Transverse colon (tissue), 4 donors: ENCODE results near the gene SCTR.

Source experiments
- EP300 ChIP-seq: sonication (generic); formaldehyde crosslinking; IDR thresholded peaks from one replicate; pipeline ENCODE4 v1.6.1; 2017; ENCODE audit warnings: antibody characterized with exemption, low read depth
- POLR2A ChIP-seq: fragments of 450-650 bp; IDR thresholded peaks from one replicate; pipeline ENCODE4 v1.6.1; 2016; ENCODE audit warnings: antibody characterized with exemption, mild to moderate bottlenecking, moderate library complexity
- POLR2AphosphoS5 ChIP-seq, 3 donors: sonication (generic); formaldehyde crosslinking; IDR thresholded peaks; one replicate each; pipeline ENCODE4 v1.6.1; 2016; ENCODE audit warnings: antibody characterized with exemption in 3 of 3
- TF ChIP-seq, protein P1 (sequence below), 5 experiments: fragments of 200-600 bp in 3 of 5; fragments of 450-650 bp in 2 of 5; sonication (generic) in 3 of 5; IDR thresholded peaks; 1 replicate in 2 of 5; 2 replicates in 3 of 5; pipeline ENCODE4 v1.5.1; 2016 to 2017; ENCODE audit warnings: antibody characterized with exemption in 5 of 5, inconsistent platforms in 3 of 5, mild to moderate bottlenecking in 2 of 5, moderate library complexity in 1 of 5

GRCh38 chr2:119508756-119509155 lies 15.5 kb downstream of the SCTR start:
- TF ChIP-seq, protein P1, sequence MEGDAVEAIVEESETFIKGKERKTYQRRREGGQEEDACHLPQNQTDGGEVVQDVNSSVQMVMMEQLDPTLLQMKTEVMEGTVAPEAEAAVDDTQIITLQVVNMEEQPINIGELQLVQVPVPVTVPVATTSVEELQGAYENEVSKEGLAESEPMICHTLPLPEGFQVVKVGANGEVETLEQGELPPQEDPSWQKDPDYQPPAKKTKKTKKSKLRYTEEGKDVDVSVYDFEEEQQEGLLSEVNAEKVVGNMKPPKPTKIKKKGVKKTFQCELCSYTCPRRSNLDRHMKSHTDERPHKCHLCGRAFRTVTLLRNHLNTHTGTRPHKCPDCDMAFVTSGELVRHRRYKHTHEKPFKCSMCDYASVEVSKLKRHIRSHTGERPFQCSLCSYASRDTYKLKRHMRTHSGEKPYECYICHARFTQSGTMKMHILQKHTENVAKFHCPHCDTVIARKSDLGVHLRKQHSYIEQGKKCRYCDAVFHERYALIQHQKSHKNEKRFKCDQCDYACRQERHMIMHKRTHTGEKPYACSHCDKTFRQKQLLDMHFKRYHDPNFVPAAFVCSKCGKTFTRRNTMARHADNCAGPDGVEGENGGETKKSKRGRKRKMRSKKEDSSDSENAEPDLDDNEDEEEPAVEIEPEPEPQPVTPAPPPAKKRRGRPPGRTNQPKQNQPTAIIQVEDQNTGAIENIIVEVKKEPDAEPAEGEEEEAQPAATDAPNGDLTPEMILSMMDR (IDR thresholded peaks at IDR 0.05): no peak
- TF ChIP-seq POLR2A (no peak), EP300 (no peak), POLR2AphosphoS5 (IDR thresholded peaks at IDR 0.05) (no peak)
